Thyroid gland (tissue), 4 donors: Measurements from ENCODE around the gene GORASP2. TPM values are rescaled to one million over a fixed set of nuclear protein-coding genes. Genes with fewer than 3 reads are reported as not detected.

Experiments
- DNase-seq, 2 donors: peaks; one replicate each; pipeline ENCODE4 v3.0.0-alpha.2; 2019
- H3K27ac ChIP-seq, 3 donors: fragments of 200-600 bp; sonication (generic); 1 replicate in 2 of 3; 2 replicates in 1 of 3; pipeline ENCODE4 v1.5.1; 2016 to 2019; ENCODE audit warnings: mild to moderate bottlenecking in 1 of 3, moderate library complexity in 1 of 3
- H3K27me3 ChIP-seq: fragments of 200-600 bp; sonication (generic); one replicate; pipeline ENCODE4 v1.5.1; 2019
- H3K36me3 ChIP-seq, 2 donors: fragments of 200-600 bp; sonication (generic); one replicate each; pipeline ENCODE4 v1.5.1; 2016 to 2019
- H3K4me1 ChIP-seq, 2 donors: fragments of 200-600 bp; sonication (generic); one replicate each; pipeline ENCODE4 v1.5.1; 2017 to 2019
- H3K4me3 ChIP-seq, 3 donors: fragments of 200-600 bp; sonication (generic); replicated peaks in 1 of 3; 1 replicate in 2 of 3; 2 replicates in 1 of 3; pipeline ENCODE4 v1.5.1; 2016; ENCODE audit warnings: mild to moderate bottlenecking in 1 of 3
- H3K9me3 ChIP-seq: fragments of 200-600 bp; sonication (generic); one replicate; pipeline ENCODE4 v1.5.1; 2017
- CTCF ChIP-seq, 6 experiments: fragments of 200-600 bp in 3 of 6; fragments of 450-650 bp in 3 of 6; sonication (generic) in 3 of 6; IDR thresholded peaks; one replicate each; pipeline ENCODE4 v1.5.1; 2016 to 2019; ENCODE audit warnings: antibody characterized with exemption in 6 of 6, mild to moderate bottlenecking in 2 of 6, inconsistent platforms in 1 of 6, moderate library complexity in 1 of 6
- POLR2A ChIP-seq, 2 donors: fragments of 450-650 bp; IDR thresholded peaks; one replicate each; pipeline ENCODE4 v1.6.1; 2017; ENCODE audit warnings: antibody characterized with exemption in 2 of 2, mild to moderate bottlenecking in 2 of 2, moderate library complexity in 1 of 2
- WGBS, 2 donors: methylation state at CpG; one replicate each; pipeline ENCODE4 v1.1.5; 2017; 5-methylcytosine and 5-hydroxymethylcytosine counted together
- intact Hi-C: fragments of 100-400 bp; cut with DNase I; formaldehyde crosslinking; loops from one replicate; pipeline ENCODE4 v1.15.1; 2023
- total RNA-seq, 4 donors: library from RNA; depleted of rRNA; stranded (reverse); fragments of >200 nt; gene quantifications; one replicate each; pipeline ENCODE4 v1.2.3, GENCODE V29; 2016

The GORASP2 gene
- total RNA-seq, 4 donors from 2014 or later: 79.6 to 114 (median 87.1) TPM

DNA sequence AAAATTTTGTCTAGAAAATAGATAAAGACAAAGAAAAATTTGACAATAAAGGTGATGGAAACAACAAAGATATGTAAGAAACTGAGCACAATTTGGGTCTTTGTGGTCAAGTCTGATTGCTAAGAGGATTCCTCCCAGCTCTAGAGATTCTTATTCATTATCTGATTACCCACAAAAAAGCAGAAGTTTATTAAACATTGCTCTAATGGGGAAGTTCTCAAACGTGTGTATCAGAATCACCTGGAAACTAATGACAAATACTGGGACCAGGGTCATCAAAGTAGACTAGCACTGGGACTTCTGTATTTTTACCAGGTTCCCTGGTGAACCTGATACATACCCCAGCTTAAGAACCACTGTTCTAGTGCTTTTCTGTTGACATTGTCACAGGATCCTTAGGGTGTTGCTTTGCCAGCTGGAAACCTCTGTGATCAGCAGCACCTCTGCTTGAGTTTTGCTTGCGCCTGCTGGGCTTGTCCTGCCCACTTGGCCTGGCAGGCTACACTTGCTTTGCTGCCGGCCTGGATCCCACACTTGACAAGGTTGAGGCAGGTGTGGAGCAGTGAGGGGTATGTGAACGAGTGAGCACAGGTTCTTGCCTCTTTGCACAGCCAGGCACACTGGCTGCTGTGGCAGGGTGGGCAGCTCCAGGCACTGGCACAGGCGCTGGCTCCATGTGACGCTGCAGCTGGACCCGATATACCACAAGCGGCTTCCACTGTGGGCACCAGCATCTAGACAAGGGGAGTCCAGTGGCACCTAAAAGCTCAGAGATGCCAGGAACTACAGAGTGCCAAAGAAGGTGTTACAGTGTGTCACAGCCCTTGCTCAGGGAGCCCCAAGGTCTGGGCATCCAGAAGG lies 6.2 kb upstream of the GORASP2 start:
- TF ChIP-seq POLR2A (IDR thresholded peaks at IDR 0.05) (no peak), CTCF (IDR thresholded peaks at IDR 0.05) (no peak)
- Histone ChIP-seq H3K27ac (no peak overlapping the region), H3K36me3 (no peaks in the 10 kb centered on the region), H3K27me3 (no peaks in the 10 kb centered on the region), H3K4me1 (no peaks in the 10 kb centered on the region), H3K4me3 (no peak overlapping the region), H3K9me3 (no peaks in the 10 kb centered on the region)
- 79 to 89% methylated on average over 7 to 8 of the region's 8 CpGs for WGBS, 2 donors
- intact Hi-C loops: no loop called here
- DNase-seq: peak; percentile 13 to 35

GRCh38 chr2:170923799-170924198 lies 5.3 kb upstream of the GORASP2 start:
- WGBS, 2 donors: 82 to 100% methylated on average over 1 of the region's 1 CpG

DNA sequence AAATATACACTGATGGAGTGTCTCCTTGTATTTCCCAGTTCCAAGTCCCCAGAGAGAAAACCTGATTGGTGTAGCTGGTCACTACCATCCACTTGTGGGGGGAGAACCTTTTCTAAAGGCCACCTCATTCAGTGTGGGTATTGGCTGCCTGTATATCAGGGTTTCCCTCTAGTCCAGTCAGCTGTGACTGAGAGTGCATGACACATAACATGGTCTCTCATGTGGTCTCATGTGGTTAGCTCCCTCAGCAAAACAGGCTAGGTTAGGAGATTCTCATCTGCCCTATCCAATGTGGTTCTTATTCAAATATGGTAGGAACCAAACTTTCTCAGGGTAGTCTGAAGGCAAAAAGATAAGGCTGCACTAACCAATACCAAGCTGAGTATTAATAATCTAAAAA lies 4.1 kb upstream of the GORASP2 start:
- peaks cover 0 to 4% of the 10 kb centered on the region in 2 donors for H3K4me1 ChIP-seq
- H3K9me3 ChIP-seq: no peaks in the 10 kb centered on the region
- no peak overlapping the region for H3K4me3 ChIP-seq
- intact Hi-C loops: loop anchor here (5.0 kb wide), 1 partner anchor 47 kb away; no protein-coding TSS in a partner anchor
- no peak overlapping the region for H3K27ac ChIP-seq
- no peaks in the 10 kb centered on the region for H3K36me3 ChIP-seq
- no peaks in the 10 kb centered on the region for H3K27me3 ChIP-seq
- DNase-seq: no peak
- TF ChIP-seq POLR2A (IDR thresholded peaks at IDR 0.05): no peak

More at GRCh38 chr2:170923799-170924198, 5.3 kb upstream of the GORASP2 start:
- no peak for DNase-seq
- intact Hi-C loops: no loop called here
- Histone ChIP-seq H3K4me1 (peaks cover 0 to 4% of the 10 kb centered on the region in 2 donors), H3K9me3 (no peaks in the 10 kb centered on the region), H3K4me3 (no peak overlapping the region), H3K27me3 (no peaks in the 10 kb centered on the region), H3K27ac (no peak overlapping the region), H3K36me3 (no peaks in the 10 kb centered on the region)
- TF ChIP-seq CTCF (IDR thresholded peaks at IDR 0.05): no peak
- TF ChIP-seq POLR2A (IDR thresholded peaks at IDR 0.05): no peak

GRCh38 chr2:170925923-170926322 lies 3.1 kb upstream of the GORASP2 start:
- no peak for TF ChIP-seq POLR2A (IDR thresholded peaks at IDR 0.05)
- no peak for TF ChIP-seq CTCF (IDR thresholded peaks at IDR 0.05)
- H3K4me3 ChIP-seq: no peak overlapping the region
- no peak for DNase-seq
- WGBS, 2 donors: 82 to 90% methylated on average over 3 of the region's 3 CpGs
- H3K9me3 ChIP-seq: no peaks in the 10 kb centered on the region
- H3K36me3 ChIP-seq: no peaks in the 10 kb centered on the region
- peaks cover 7 to 12% of the 10 kb centered on the region in 2 donors for H3K4me1 ChIP-seq
- H3K27me3 ChIP-seq: no peaks in the 10 kb centered on the region
- intact Hi-C loops: loop anchor here (5.0 kb wide), 1 partner anchor 46 kb away; no protein-coding TSS in a partner anchor
- no peak overlapping the region for H3K27ac ChIP-seq

DNA sequence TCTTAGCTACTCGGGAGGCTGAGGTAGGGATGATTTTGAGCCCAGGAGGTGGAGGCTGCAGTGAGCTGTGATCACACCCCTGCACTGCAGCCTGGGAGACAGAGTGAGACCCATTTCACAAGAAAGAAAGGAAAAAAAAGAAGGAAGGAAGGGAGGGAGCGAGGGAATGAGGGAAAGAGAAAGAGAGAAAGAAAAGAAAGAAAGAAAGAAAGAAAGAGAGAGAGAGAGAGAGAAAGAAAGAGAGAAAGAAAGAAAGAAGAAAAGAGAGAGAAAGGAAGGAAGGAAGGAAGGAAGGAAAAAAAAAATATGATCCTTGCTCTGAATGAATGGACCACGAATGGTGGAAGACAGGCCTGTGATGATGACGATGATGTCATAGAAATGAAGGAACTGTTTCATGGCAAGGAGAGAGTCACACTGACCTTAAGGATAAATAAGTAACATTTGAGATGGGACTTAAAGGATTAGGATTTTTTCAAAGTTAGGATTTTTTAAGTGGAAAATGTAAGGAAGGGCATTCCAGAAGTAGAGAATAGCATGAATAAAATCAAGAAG lies 2.2 kb upstream of the GORASP2 start:
- intact Hi-C loops: loop anchor here (5.0 kb wide), 1 partner anchor 45 kb away; no protein-coding TSS in a partner anchor
- Histone ChIP-seq H3K4me1 (peaks cover 15 to 19% of the 10 kb centered on the region in 2 donors), H3K27ac (no peak overlapping the region), H3K9me3 (no peaks in the 10 kb centered on the region), H3K4me3 (no peak overlapping the region), H3K36me3 (no peaks in the 10 kb centered on the region), H3K27me3 (no peaks in the 10 kb centered on the region)
- 91 to 94% methylated on average over 4 of the region's 4 CpGs for WGBS, 2 donors
- no peak for DNase-seq
- TF ChIP-seq CTCF (IDR thresholded peaks at IDR 0.05) (no peak), POLR2A (IDR thresholded peaks at IDR 0.05) (no peak)
